Heart left ventricle (tissue), 16 donors: Measurements from ENCODE around the gene DOCK4. TPM values are rescaled to one million over a fixed set of nuclear protein-coding genes. Genes with fewer than 3 reads are reported as not detected.

Experiments used
- ATAC-seq, 4 donors: fragments of 200-7000 bp; cut with Tn5 transposase; one replicate each; pipeline ENCODE4 v1.9.1; 2020 to 2022; ENCODE audit warnings: moderate library complexity in 4 of 4, mild to moderate bottlenecking in 3 of 4, moderate number of reproducible peaks in 1 of 4
- DNase-seq, 5 donors: peaks; one replicate each; pipeline ENCODE4 v3.0.0-alpha.2; 2020
- H3K27ac ChIP-seq, 12 donors: fragments of 200-600 bp; sonication (generic) in 4 of 12; one replicate each; pipeline versions ENCODE4 v1.5.0 to v1.8.0; 2016 to 2022; ENCODE audit warnings: mild to moderate bottlenecking in 2 of 12
- H3K27me3 ChIP-seq, 9 donors: fragments of 200-600 bp; sonication (generic) in 2 of 9; one replicate each; pipeline versions ENCODE4 v1.5.1 to v1.8.0; 2016 to 2022; ENCODE audit warnings: mild to moderate bottlenecking in 3 of 9
- H3K36me3 ChIP-seq, 9 donors: fragments of 200-600 bp; sonication (generic) in 2 of 9; one replicate each; pipeline versions ENCODE4 v1.5.0 to v1.8.0; 2018 to 2022; ENCODE audit warnings: mild to moderate bottlenecking in 2 of 9
- H3K4me1 ChIP-seq, 12 donors: fragments of 200-600 bp; sonication (generic) in 4 of 12; one replicate each; pipeline versions ENCODE4 v1.5.0 to v1.8.0; 2016 to 2022; ENCODE audit warnings: mild to moderate bottlenecking in 3 of 12
- H3K4me3 ChIP-seq, 12 donors: fragments of 200-600 bp; sonication (generic) in 4 of 12; one replicate each; pipeline versions ENCODE4 v1.5.0 to v1.8.0; 2017 to 2022; ENCODE audit warnings: mild to moderate bottlenecking in 9 of 12, moderate library complexity in 4 of 12
- H3K9me3 ChIP-seq, 12 donors: fragments of 200-600 bp; sonication (generic) in 4 of 12; one replicate each; pipeline versions ENCODE4 v1.5.0 to v1.8.0; 2016 to 2022; ENCODE audit warnings: mild to moderate bottlenecking in 1 of 12
- CTCF ChIP-seq, 12 donors: fragments of 200-600 bp; sonication (generic) in 4 of 12; IDR thresholded peaks; one replicate each; pipeline versions ENCODE4 v1.5.0 to v1.8.0; 2018 to 2022; ENCODE audit warnings: antibody characterized with exemption in 12 of 12, mild to moderate bottlenecking in 5 of 12
- POLR2A ChIP-seq, 2 donors: fragments of 450-650 bp; IDR thresholded peaks; one replicate each; pipeline ENCODE4 v1.6.1; 2017; ENCODE audit warnings: antibody characterized with exemption in 2 of 2, mild to moderate bottlenecking in 2 of 2, moderate library complexity in 2 of 2
- WGBS, 4 donors: extraction: QIAGEN DNeasy Blood & Tissue Kit in 2 of 4; methylation state at CpG; one replicate each; pipeline versions ENCODE4 v1.1.5 to v1.1.7; 2013 to 2018; 5-methylcytosine and 5-hydroxymethylcytosine counted together
- intact Hi-C, 10 donors: fragments of 100-400 bp; cut with DNase I; formaldehyde crosslinking; loops; one replicate each; pipeline versions ENCODE4 v1.11.1 to v1.14.2; 2022
- polyA plus RNA-seq, 2 donors: library from polyadenylated mRNA; stranded (reverse); fragments of 200-250 nt; gene quantifications; one replicate each; pipeline ENCODE4 v1.2.3, GENCODE V29; 2013
- total RNA-seq, 9 donors: library from RNA; depleted of rRNA in 2 of 9; stranded (reverse); fragments of >200 nt in 2 of 9; fragmentation: NEBNext Ultra II Directional in 3 of 9; extraction: Animal tissue kit (Norgen Biotek cat#: 25700) in 3 of 9; gene quantifications; one replicate each; pipeline versions ENCODE4 v1.1.0 to v1.2.4, GENCODE V29; 2016 to 2023
- donor health status: ischemic (EF 13 %, LVEDD 7.1; RV severe dilation, severe dysfunction).
- donor health status: healthy with polysubstance abuse.
- donor health status: DM: no; HTN: yes; CAD: no.
- donor health status: DM: no; HTN: no; CAD: no.
- donor health status: ischemic (EF 25% LVEDD 6.9; RV normal size, moderate dysfunction).
- donor health status: ischemic (EF 25% LVEDD 5.7; RV mildly dilated, moderate dysfunction).
- donor health status: healthy.
- donor health status: DM: yes; HTN: yes; CAD: no.
- donor health status: ischemic (EF 35%, LVEDD 5.7; RV mildly dilated, moderate dysfunction).
- donor health status: nonischemic (EF 11% LVEDD 7.7; RV severe dilation, severe dysfunction).
- donor health status: DM: yes; HTN: yes; CAD: no.
- donor health status: PGD.
- donor health status: ischemic (EF 29% LVEDD 5.4; RV normal size, mild dysfunction).
- donor health status: nonischemic (EF 23%, LVEDD 6.1; RV moderate dilation, normal function).

DOCK4 gene
- total and polyA plus RNA-seq, 11 donors = 5.1 to 40.8 (median 13.1) TPM

- no peaks in the 10 kb centered on the region for H3K27me3 ChIP-seq
- peak in 3 of 5 donors; percentile 30 to 49 (median 38) for DNase-seq
- ATAC-seq = no peak
- H3K9me3 ChIP-seq = no peaks in the 10 kb centered on the region
- H3K4me1 ChIP-seq = peaks cover 0 to 44% (median 25%) of the 10 kb centered on the region in 12 donors
- WGBS, 4 donors = 39 to 43% (median 40%) methylated on average over 2 of the region's 2 CpGs
- peak overlapping the region in 1 of 12 donors; percentile 86 for H3K4me3 ChIP-seq
- H3K27ac ChIP-seq = peak overlapping the region in 1 of 12 donors; percentile 7
- intact Hi-C loops = loop anchor here in 8 of 10 donors (5.0 to 10.0 kb wide), 10 partner anchors 41 to 438 kb away; no protein-coding TSS in a partner anchor
- TF ChIP-seq POLR2A (IDR thresholded peaks at IDR 0.05) (no peak), CTCF (IDR thresholded peaks at IDR 0.05) (no peak)
- H3K36me3 ChIP-seq = no peaks in the 10 kb centered on the region
Measured at GRCh38 chr7:112202816-112203215, 3.4 kb downstream of the DOCK4 start.

GRCh38 chr7:112201839-112202238, 4.4 kb downstream of the DOCK4 start:
- H3K4me1 ChIP-seq = peaks cover 0 to 37% (median 17%) of the 10 kb centered on the region in 12 donors
- no peak for ATAC-seq
- intact Hi-C loops = loop anchor here in 8 of 10 donors (5.0 to 10.0 kb wide), 10 partner anchors 40 to 437 kb away; no protein-coding TSS in a partner anchor
- H3K27ac ChIP-seq = no peak overlapping the region
- no peaks in the 10 kb centered on the region for H3K9me3 ChIP-seq
- TF ChIP-seq POLR2A (IDR thresholded peaks at IDR 0.05) (no peak), CTCF (IDR thresholded peaks at IDR 0.05) (no peak)
- DNase-seq = no peak
- no peaks in the 10 kb centered on the region for H3K27me3 ChIP-seq
- no peaks in the 10 kb centered on the region for H3K36me3 ChIP-seq
- no peak overlapping the region for H3K4me3 ChIP-seq

- H3K27me3 ChIP-seq = no peaks in the 10 kb centered on the region
- TF ChIP-seq POLR2A (IDR thresholded peaks at IDR 0.05) (no peak), CTCF (IDR thresholded peaks at IDR 0.05) (no peak)
- H3K36me3 ChIP-seq = no peaks in the 10 kb centered on the region
- ATAC-seq = no peak
- 74 to 78% (median 76%) methylated on average over 6 of the region's 6 CpGs for WGBS, 4 donors
- H3K4me3 ChIP-seq = no peak overlapping the region
- H3K9me3 ChIP-seq = no peaks in the 10 kb centered on the region
- intact Hi-C loops = loop anchor here in 8 of 10 donors (5.0 to 10.0 kb wide), 10 partner anchors 39 to 437 kb away; no protein-coding TSS in a partner anchor
- DNase-seq = no peak
- peaks cover 0 to 37% (median 17%) of the 10 kb centered on the region in 12 donors for H3K4me1 ChIP-seq
- no peak overlapping the region for H3K27ac ChIP-seq
Measured at GRCh38 chr7:112201411-112201810, 4.8 kb downstream of the DOCK4 start.

- Histone ChIP-seq H3K36me3 (no peaks in the 10 kb centered on the region), H3K4me1 (peaks cover 0 to 37% (median 17%) of the 10 kb centered on the region in 12 donors), H3K27me3 (no peaks in the 10 kb centered on the region), H3K4me3 (no peak overlapping the region), H3K9me3 (no peaks in the 10 kb centered on the region), H3K27ac (no peak overlapping the region)
- intact Hi-C loops = loop anchor here in 8 of 10 donors (5.0 to 10.0 kb wide), 10 partner anchors 37 to 435 kb away; no protein-coding TSS in a partner anchor
- WGBS, 4 donors = 87 to 98% (median 96%) methylated on average over 1 of the region's 1 CpG
- TF ChIP-seq CTCF (IDR thresholded peaks at IDR 0.05) = no peak
- no peak for TF ChIP-seq POLR2A (IDR thresholded peaks at IDR 0.05)
- DNase-seq (no peak), ATAC-seq (no peak)
Measured at GRCh38 chr7:112199672-112200071, 6.5 kb downstream of the DOCK4 start.
